Sigmoid colon (tissue), 7 donors: Measurements from ENCODE around the gene GSTA1. TPM values are rescaled to one million over a fixed set of nuclear protein-coding genes. Genes with fewer than 3 reads are reported as not detected.
"Not testable (repeated sequence)": the region's sequence is repeated elsewhere in the genome, so short reads cannot be mapped to it uniquely, and the experiment has no call there.

Experiments used
- DNase-seq: peaks from one replicate; pipeline ENCODE4 v3.0.0-alpha.2; 2019
- H3K27ac ChIP-seq, 4 donors: fragments of 200-600 bp; sonication (generic); one replicate each; pipeline ENCODE4 v1.5.1; 2016 to 2019; ENCODE audit warnings: mild to moderate bottlenecking in 1 of 4
- H3K27me3 ChIP-seq, 3 donors: fragments of 200-600 bp; sonication (generic); one replicate each; pipeline ENCODE4 v1.5.1; 2019; ENCODE audit warnings: mild to moderate bottlenecking in 1 of 3
- H3K36me3 ChIP-seq, 4 donors: fragments of 200-600 bp; sonication (generic); one replicate each; pipeline ENCODE4 v1.5.1; 2016 to 2019
- H3K4me1 ChIP-seq, 4 donors: fragments of 200-600 bp; sonication (generic); one replicate each; pipeline ENCODE4 v1.5.1; 2017 to 2019
- H3K4me3 ChIP-seq, 4 donors: fragments of 200-600 bp; sonication (generic); one replicate each; pipeline ENCODE4 v1.5.1; 2017 to 2019; ENCODE audit warnings: mild to moderate bottlenecking in 2 of 4, moderate library complexity in 1 of 4
- H3K9me3 ChIP-seq, 4 donors: fragments of 200-600 bp in 3 of 4; sonication (generic) in 3 of 4; one replicate each; pipeline versions ENCODE4 v1.5.1 to v1.6.1; 2013 to 2019
- CTCF ChIP-seq, 4 experiments: fragments of 450-650 bp in 3 of 4; fragments of 200-600 bp in 1 of 4; IDR thresholded peaks; one replicate each; pipeline ENCODE4 v1.5.1; 2016 to 2019; ENCODE audit warnings: antibody characterized with exemption in 4 of 4, mild to moderate bottlenecking in 3 of 4, moderate library complexity in 2 of 4
- EP300 ChIP-seq, 4 donors: sonication (generic); formaldehyde crosslinking; IDR thresholded peaks; one replicate each; pipeline ENCODE4 v1.6.1; 2017; ENCODE audit warnings: antibody characterized with exemption in 4 of 4
- POLR2A ChIP-seq, 2 donors: fragments of 450-650 bp; IDR thresholded peaks; one replicate each; pipeline ENCODE4 v1.6.1; 2016; ENCODE audit warnings: antibody characterized with exemption in 2 of 2, mild to moderate bottlenecking in 2 of 2, moderate library complexity in 2 of 2
- POLR2AphosphoS5 ChIP-seq, 4 donors: sonication (generic); formaldehyde crosslinking; IDR thresholded peaks; one replicate each; pipeline ENCODE4 v1.6.1; 2017; ENCODE audit warnings: antibody characterized with exemption in 4 of 4
- WGBS, 2 donors: extraction: QIAGEN DNeasy Blood & Tissue Kit; methylation state at CpG; one replicate each; pipeline ENCODE4 v1.1.7; 2013; 5-methylcytosine and 5-hydroxymethylcytosine counted together
- intact Hi-C: fragments of 100-400 bp; cut with DNase I; formaldehyde crosslinking; loops from one replicate; pipeline ENCODE4 v1.15.1; 2023
- polyA plus RNA-seq, 3 donors: library from polyadenylated mRNA; stranded (reverse); fragments of 200-250 nt; gene quantifications; one replicate each; pipeline ENCODE4 v1.2.3, GENCODE V29; 2013
- total RNA-seq, 4 donors: library from RNA; depleted of rRNA; stranded (reverse); fragments of >200 nt; gene quantifications; one replicate each; pipeline ENCODE4 v1.1.0, GENCODE V29; 2016
- donor health status: healthy with polysubstance abuse.
- donor health status: Bipolar disorder and iron deficiency.
- donor health status: healthy.

The GSTA1 gene
- total RNA-seq, result not detected
- polyA plus RNA-seq, result 10 to 100 TPM in 2 of 3 donors, under 1 TPM in 1; 0.10 to 19.4 (median 15.6) TPM

- H3K27ac ChIP-seq, H3K4me1 ChIP-seq, DNase-seq, H3K36me3 ChIP-seq, intact Hi-C loops, H3K4me3 ChIP-seq, H3K9me3 ChIP-seq, H3K27me3 ChIP-seq: not testable (repeated sequence)
- 17 to 60% methylated on average over 5 of the region's 5 CpGs for WGBS, 2 donors
These were observed at the start of gene GSTA1 for GRCh38 chr6:52803668-52804255. TSS of gene GSTA1 (minus strand) at chr6:52803816. CDS start at chr6:52799267, 4,549 bp downstream.

- no peak for DNase-seq
- intact Hi-C loops, result no loop called here
- 90% methylated on average over 4 of the region's 4 CpGs for WGBS, 2 donors
- Histone ChIP-seq H3K27me3 (no peaks in the 10 kb centered on the region), H3K27ac (no peak overlapping the region), H3K4me3 (no peak overlapping the region), H3K4me1 (no peaks in the 10 kb centered on the region), H3K9me3 (no peaks in the 10 kb centered on the region), H3K36me3 (no peaks in the 10 kb centered on the region)
- no peak for TF ChIP-seq POLR2AphosphoS5 (IDR thresholded peaks at IDR 0.05)
- TF ChIP-seq POLR2A (IDR thresholded peaks at IDR 0.05), result no peak
- no peak for TF ChIP-seq CTCF (IDR thresholded peaks at IDR 0.05)
- no peak for TF ChIP-seq EP300 (IDR thresholded peaks at IDR 0.05)
These were observed 45.5 kb upstream of the GSTA1 start for GRCh38 chr6:52849137-52849536.

GRCh38 chr6:52846002-52846401 lies 42.4 kb upstream of the GSTA1 start:
- no peaks in the 10 kb centered on the region for H3K27me3 ChIP-seq
- DNase-seq, result no peak
- WGBS, 2 donors, result 41 to 70% methylated on average over 1 of the region's 1 CpG
- H3K4me3 ChIP-seq, result no peak overlapping the region
- H3K9me3 ChIP-seq, result no peaks in the 10 kb centered on the region
- no peaks in the 10 kb centered on the region for H3K4me1 ChIP-seq
- intact Hi-C loops, result no loop called here
- H3K27ac ChIP-seq, result no peak overlapping the region
- TF ChIP-seq CTCF (IDR thresholded peaks at IDR 0.05), result no peak
- no peak for TF ChIP-seq POLR2AphosphoS5 (IDR thresholded peaks at IDR 0.05)
- no peak for TF ChIP-seq EP300 (IDR thresholded peaks at IDR 0.05)
- no peak for TF ChIP-seq POLR2A (IDR thresholded peaks at IDR 0.05)
- H3K36me3 ChIP-seq, result no peaks in the 10 kb centered on the region

- intact Hi-C loops, result no loop called here
- H3K4me3 ChIP-seq, result no peak overlapping the region
- 51 to 86% methylated on average over 4 of the region's 4 CpGs for WGBS, 2 donors
- no peak for DNase-seq
- H3K27me3 ChIP-seq, result no peaks in the 10 kb centered on the region
- H3K27ac ChIP-seq, result no peak overlapping the region
- H3K4me1 ChIP-seq, result no peaks in the 10 kb centered on the region
- TF ChIP-seq POLR2AphosphoS5 (IDR thresholded peaks at IDR 0.05), result no peak
- TF ChIP-seq EP300 (IDR thresholded peaks at IDR 0.05), result no peak
- TF ChIP-seq CTCF (IDR thresholded peaks at IDR 0.05), result no peak
- no peak for TF ChIP-seq POLR2A (IDR thresholded peaks at IDR 0.05)
- H3K9me3 ChIP-seq, result no peaks in the 10 kb centered on the region
- no peaks in the 10 kb centered on the region for H3K36me3 ChIP-seq
These were observed 40.0 kb upstream of the GSTA1 start for GRCh38 chr6:52843605-52844004.

GRCh38 chr6:52840763-52841585 lies 37.4 kb upstream of the GSTA1 start, which contains the start of gene GSTA5:
TSS of gene GSTA5 (minus strand) at chr6:52840813.
- DNase-seq, result no peak
- Histone ChIP-seq H3K36me3 (no peaks in the 10 kb centered on the region), H3K27ac (no peak within 1 kb of the TSS), H3K4me1 (no peaks in the 10 kb centered on the region), H3K4me3 (no peak within 1 kb of the TSS), H3K9me3 (no peaks in the 10 kb centered on the region), H3K27me3 (no peaks in the 10 kb centered on the region)
- intact Hi-C loops, result no loop called here
- no peak for TF ChIP-seq POLR2AphosphoS5 (IDR thresholded peaks at IDR 0.05)
- no peak for TF ChIP-seq POLR2A (IDR thresholded peaks at IDR 0.05)
- 84 to 93% methylated on average over 5 of the region's 5 CpGs for WGBS, 2 donors
